HG03139 (cell line): ENCODE data around the gene N4BP2.

ENCODE experiments used
- ATAC-seq: cut with Tn5 transposase; IDR thresholded peaks from one replicate; pipeline ENCODE4 v1.9.1; 2021; ENCODE audit not compliant: unreplicated experiment

Gene N4BP2

GRCh38 chr4:40150932-40151331 is 94.3 kb downstream of the N4BP2 start:
- ATAC-seq: no peak

GRCh38 chr4:40152637-40153036 is 96.0 kb downstream of the N4BP2 start:
- ATAC-seq: no peak

GRCh38 chr4:40157436-40157835 is 100.8 kb downstream of the N4BP2 start:
- ATAC-seq: no peak

- no peak for ATAC-seq
These were observed 103.6 kb downstream of the N4BP2 start for GRCh38 chr4:40160258-40160657.

GRCh38 chr4:40164459-40164858 is 107.8 kb downstream of the N4BP2 start:
- ATAC-seq: no peak

- ATAC-seq: no peak
These were observed 109.3 kb downstream of the N4BP2 start for GRCh38 chr4:40165916-40166315.

GRCh38 chr4:40168070-40168469 is 111.4 kb downstream of the N4BP2 start:
- no peak for ATAC-seq

DNA sequence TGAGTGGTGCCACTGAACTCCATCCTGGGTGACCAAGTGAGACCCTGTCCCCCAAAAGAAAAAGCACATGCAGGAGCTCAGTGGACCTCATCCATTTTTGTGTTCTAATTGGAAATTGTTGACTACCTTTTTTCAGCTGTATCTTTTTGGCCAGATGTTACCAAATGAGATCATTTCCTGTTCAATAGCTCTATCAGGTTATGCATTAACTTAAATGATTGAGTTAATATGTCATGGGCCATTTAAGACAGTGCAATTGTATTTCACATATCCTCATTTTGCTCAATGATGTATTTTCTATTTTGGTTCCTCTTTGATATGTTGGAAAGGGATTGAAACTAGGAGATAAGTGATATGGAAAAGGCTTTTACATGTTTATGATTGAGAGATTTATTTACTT is 113.9 kb downstream of the N4BP2 start:
- peak; percentile 56 for ATAC-seq

DNA sequence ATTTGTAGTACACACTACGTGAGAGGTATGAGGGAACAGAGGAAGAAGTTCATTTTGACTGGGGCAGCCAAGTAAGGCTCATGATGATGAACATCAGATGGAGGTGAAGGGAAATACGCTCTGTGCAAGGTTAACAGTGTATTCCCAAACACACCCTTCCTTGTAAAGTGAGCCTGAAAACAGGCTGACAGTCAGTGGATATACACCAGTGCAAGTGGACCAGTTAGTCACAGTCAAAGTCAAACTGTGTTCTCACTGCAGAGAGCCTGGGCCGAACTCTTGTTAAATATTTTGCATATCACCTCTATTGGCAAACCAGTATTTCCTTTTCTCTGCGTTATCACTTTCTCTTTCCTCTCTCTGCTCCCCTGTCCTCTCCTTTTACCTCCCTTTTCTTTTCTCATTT is 116.8 kb downstream of the N4BP2 start:
- ATAC-seq: peak; percentile 72

DNA sequence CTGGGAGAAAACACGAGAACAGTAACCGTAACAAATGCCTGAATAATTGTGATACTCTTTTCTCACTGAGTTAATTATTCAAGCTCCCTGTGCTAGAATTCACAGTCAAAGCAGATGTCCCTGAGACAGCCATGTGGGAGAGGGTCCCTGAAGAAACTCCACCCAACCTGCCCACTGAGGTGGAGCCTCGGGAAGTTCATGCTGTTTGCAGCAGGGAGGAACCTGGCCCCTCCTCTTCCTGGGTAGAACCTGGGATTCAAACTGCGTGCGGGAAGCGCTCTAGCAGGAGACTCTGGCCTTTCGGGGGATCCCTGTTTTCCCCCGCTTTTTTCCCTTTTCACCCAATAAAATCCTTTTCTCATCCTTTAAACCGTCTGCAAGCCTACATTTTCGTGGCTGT is 120.0 kb downstream of the N4BP2 start:
- no peak for ATAC-seq

DNA sequence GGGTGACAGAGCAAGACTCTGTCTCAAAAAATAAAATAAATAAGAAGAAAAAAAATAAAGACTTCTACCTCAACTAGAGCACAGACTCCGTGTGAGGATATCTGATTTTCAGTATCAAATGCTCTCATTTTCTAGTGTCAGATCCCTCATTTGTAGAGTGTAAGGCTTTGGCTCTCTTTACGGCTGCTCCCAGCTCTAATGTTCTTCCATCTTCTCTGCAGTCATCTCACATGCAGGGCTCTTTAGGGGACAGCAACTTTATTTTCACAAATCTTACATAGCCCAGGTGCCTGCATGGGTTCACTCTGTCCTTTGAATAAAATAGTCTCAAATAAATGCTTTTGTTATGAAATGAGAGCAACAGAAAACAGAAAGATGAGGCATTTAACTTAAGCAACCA is 120.9 kb downstream of the N4BP2 start:
- ATAC-seq: no peak

GRCh38 chr4:40178672-40179071 is 122.0 kb downstream of the N4BP2 start:
- ATAC-seq: no peak

DNA sequence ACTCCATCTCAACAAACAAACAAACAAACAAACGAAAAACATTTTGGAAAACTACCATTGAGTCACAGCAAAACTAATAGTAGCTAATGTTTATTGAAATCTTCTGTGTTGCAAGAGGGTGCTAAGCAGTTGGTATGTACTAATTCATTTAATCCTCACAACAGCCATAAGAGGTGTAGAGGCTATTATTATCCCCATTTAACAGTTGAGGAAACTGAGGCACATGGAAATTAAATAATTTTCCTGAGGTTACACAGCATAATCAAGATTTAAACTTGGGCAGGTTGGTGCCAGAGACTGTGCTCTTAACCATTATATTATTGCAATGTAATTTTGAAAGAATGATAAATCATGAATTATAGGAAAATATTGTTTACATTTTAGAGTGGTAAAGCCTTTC is 122.7 kb downstream of the N4BP2 start:
- no peak for ATAC-seq

DNA sequence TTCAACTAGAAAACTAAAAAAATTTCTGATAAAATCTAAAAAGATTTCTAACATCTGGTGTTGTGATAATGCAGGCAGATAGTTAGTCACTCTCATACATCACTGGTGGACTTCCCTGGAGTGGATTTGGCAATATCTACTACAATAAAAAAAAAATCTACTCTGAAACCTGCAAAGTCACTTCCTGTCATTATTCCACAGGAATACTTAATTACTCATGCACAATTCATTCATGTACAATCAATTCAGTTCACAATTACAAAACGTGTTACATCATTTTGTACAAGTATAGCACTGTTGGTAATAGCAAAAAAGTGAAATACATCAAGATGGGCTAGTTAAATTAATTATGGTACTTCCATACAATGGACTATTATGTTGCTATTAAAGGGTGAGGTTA is 123.7 kb downstream of the N4BP2 start:
- ATAC-seq: no peak

- no peak for ATAC-seq
These were observed 125.4 kb downstream of the N4BP2 start for GRCh38 chr4:40182001-40182400.

DNA sequence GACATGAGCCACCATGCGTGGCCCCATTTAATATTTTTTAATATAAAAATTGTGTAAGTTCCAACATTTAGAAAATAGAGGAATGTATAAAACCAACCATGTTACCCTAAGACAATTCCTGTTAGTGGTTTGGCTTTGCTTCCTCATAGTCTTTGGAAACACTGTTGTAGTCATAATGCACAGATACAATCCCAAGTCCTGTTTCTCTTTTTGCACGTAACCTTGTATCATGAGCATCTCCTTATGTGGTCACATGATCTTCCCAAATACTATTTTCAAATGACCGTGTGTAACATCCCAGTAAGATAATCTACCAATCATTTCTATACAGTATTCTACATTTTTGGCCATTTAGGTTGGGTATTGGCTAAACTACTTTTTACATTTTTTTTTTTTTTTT is 126.3 kb downstream of the N4BP2 start:
- no peak for ATAC-seq

- ATAC-seq: no peak
These were observed 127.2 kb downstream of the N4BP2 start for GRCh38 chr4:40183615-40184411.

DNA sequence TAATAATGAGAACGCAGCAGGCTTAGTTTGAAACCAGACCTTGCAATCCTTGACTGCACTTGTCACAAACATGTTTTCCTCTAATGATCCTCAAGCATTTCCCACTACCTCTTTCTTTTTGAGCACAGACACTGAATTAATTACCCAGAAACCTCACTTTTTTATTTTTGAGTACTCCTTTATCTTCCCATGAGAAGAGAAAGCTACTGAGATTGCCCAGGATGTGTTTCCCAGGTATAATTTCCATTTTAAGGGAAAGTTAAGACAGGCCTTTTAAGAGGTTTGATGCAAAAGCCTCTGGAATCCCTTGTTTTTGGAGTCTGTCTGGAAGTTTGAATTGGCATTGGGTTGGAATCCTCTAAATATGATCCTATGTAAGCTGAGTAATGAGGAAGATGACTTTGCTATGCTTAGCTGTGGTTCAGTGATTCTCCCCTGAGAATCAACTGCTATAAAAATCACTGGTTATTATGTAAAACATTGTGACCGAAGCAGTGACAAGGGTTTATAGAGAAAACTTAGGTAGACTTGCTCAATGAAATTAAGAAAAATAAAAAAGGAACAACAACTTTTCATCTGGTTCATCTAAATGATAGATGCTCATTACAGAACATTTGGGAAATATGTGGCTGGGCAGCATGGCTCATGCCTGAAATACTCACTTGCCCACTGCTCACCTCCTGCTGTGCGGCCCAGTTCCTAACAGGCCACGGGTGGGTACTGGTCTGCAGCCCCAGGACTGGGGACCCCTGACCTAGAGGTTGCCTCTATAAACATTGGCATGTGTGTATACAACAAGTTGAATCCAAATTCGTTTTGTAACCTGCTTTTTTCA is 129.4 kb downstream of the N4BP2 start:
- peak; percentile 43 for ATAC-seq

DNA sequence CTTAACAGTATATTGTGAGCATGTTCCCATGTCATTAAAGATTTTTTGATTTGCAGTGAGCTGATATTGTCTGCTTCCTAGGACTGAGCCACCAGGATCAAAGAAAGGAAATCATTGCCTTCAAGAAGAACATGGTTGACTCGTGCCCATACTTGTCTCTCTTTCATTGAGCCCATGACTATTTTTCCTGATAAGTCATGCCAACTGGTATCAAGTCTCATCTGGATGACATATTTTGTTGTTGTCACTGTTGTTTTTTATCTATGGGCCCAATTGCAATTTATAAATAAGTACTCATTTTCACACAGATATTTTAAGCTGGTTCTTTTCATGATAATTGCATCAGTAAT is 130.0 kb downstream of the N4BP2 start:
- ATAC-seq: no peak

GRCh38 chr4:40187386-40187906 is 130.8 kb downstream of the N4BP2 start:
- ATAC-seq: no peak

DNA sequence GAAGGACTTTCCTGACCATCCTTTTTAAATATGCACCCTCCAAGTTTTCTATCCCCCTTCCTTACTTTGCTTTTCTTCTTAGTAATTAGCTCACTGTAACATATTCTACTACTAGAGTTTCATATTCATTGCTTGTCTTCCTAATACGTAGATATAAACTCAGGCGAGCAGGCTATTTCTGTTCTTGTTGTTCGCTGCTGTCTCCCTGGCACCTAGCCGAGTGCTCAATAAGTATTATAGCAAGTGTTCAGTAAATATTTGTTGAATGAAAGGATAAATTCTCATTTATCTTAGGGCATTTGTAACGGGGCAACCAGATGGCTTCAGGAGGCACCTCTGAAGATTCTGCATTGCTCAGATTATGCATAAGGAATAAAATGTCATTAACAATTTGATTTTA is 133.4 kb downstream of the N4BP2 start:
- ATAC-seq: no peak

DNA sequence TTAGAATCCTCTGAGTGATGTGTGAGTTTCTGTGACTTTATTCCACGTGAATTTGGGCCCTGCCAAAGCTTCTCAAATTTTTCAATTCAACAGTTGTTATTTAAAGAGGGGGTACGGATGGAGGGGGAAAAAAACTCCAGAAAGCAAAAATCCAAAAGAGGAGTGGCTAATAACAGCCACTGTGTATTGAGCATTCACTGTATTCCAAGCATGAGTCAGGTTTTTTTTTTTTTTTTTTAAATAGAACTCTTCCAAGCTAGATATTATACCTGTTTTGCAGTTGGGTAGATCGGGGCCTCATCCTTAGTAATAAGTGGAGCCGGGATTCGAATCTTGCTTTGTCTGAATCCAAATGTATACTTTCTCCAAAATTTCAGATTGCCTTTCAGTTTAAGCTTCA is 133.8 kb downstream of the N4BP2 start:
- no peak for ATAC-seq
